GM19324 (cell line): ENCODE measurements around the gene MRPL37.
A peak's percentile ranks its signal among the peaks of the same experiment; 100 is the strongest.
"Not testable (repeated sequence)": the region's sequence is repeated elsewhere in the genome, so short reads cannot be mapped to it uniquely, and the experiment has no call there.

Experiments used
- ATAC-seq: cut with Tn5 transposase; IDR thresholded peaks from one replicate; pipeline ENCODE4 v1.9.1; 2021; ENCODE audit warnings: mild to moderate bottlenecking, moderate library complexity; ENCODE audit not compliant: unreplicated experiment, low FRiP score

The MRPL37 gene

DNA sequence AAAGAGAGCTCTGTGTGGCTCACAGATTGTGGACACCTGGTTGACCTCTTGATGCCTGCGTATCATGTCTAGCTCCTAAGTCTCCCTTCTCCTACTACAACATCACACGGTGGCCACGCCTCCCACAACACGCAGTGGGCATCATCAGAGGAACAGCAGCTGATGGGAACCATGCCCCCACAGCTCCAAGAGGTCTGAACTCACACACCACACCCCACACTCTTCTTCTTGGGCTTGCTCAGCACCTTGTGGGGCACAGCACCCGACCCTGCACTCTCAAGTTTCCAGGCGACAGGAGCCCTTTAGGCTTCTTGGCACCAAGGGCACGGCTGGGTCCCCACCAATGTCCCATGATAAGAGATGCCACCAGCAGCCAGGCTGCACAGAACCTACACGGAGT, 28.4 kb upstream of the MRPL37 start:
- ATAC-seq: no peak

- ATAC-seq: no peak
Measured at GRCh38 chr1:54172614-54173599, 27.1 kb upstream of the MRPL37 start.

- no peak for ATAC-seq
Measured at GRCh38 chr1:54173681-54174080, 26.3 kb upstream of the MRPL37 start.

GRCh38 chr1:54174106-54174505, 25.9 kb upstream of the MRPL37 start:
- no peak for ATAC-seq

GRCh38 chr1:54176621-54177327, 23.2 kb upstream of the MRPL37 start:
- ATAC-seq: no peak

DNA sequence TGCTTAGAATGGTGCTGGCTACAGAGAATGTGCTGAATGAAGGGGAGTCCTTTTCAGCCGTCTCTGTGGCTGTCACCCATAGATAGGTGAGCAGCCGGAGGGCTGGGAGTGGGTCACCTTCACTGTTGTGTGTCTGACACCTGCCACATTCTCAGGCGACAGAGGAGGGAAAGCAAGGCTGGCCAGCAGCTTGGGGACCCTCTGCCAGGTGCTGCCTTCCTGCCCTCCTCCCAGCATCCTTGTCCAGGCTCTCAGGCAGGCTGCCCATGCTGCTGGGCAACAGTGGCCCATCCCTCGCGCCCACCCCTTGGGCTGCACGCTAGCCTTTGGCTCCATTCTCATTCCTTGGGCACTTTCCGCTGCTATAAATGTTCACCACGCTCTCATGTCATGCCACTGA, 22.2 kb upstream of the MRPL37 start:
- no peak for ATAC-seq

- ATAC-seq: no peak
Measured at GRCh38 chr1:54178296-54179070, 21.5 kb upstream of the MRPL37 start.

DNA sequence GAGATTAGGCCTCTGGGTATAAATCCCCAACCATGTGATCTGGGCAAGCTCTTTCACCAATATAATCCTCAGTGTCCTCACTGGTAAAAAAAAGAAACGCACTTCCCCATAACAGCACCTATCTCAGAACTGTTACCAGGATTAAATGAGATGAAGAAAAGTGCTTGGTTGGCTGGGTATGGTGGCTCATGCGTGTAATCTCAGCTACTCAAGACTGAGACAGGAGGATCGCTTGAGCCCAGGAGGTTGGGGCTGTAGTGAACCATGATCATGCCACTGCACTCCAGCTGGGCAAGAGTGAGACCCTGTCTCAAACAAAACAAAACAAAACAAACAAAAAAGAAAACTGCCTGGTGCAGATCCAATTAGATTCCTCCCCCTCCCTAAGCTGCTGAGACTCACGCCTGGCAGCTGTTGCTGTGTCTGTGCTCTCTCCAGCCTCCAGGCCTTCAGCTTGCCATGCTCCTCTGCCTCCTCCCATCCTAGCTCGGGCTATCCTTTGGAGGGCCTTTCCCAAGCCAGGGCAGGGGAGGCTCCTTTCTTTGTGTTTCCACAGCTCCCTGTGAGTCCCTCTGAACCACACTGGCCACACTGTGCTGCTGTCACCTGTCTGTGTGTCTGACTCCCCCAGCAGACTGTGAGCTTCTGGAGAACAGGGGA, 19.1 kb upstream of the MRPL37 start:
- ATAC-seq: no peak

- ATAC-seq: no peak
Measured at GRCh38 chr1:54186056-54186455, 13.9 kb upstream of the MRPL37 start.

GRCh38 chr1:54188291-54188690, 11.7 kb upstream of the MRPL37 start:
- no peak for ATAC-seq

- ATAC-seq: no peak
Measured at GRCh38 chr1:54190526-54190925, 9.4 kb upstream of the MRPL37 start.

DNA sequence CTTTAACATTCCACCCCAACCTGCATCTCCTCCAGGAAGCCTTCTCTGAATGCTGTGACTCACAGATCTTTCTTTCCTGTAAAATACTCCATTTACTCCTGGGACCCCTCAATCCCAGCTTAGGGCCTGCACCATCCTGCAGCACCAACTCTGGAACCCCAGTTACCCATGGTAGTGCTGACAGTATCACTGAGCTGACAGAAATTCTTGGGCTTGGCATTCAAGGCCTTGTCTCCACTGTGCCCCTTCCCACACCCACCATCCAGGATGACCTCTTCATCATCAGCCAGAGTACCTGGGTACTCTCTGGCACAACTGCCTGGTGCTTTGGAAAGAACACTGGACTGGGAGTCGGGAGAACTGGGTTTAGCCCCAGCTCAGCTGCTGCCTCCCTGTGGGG, 8.4 kb upstream of the MRPL37 start:
- ATAC-seq: no peak

DNA sequence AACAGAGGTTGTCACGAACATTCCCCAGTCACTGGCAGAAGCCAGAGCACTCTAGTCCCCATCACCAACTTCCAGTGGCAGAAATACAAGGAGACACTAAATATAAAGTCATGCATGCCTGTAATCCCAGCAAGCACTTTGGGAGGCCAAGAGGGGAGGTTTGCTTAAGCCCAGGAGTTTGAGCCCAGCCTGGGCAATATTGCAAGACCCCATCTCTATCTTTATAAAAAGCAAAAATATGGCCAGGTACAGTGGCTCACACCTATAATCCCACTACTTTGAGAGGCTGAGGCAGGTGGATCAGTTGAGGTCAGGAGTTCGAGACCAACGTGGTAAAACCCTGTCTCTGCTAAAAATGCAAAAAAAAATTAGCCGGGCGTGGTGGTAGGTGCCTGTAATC, 6.5 kb upstream of the MRPL37 start:
- no peak for ATAC-seq

GRCh38 chr1:54199151-54199764, 709 bp upstream of the MRPL37 start:
- ATAC-seq: peak; percentile 7

DNA sequence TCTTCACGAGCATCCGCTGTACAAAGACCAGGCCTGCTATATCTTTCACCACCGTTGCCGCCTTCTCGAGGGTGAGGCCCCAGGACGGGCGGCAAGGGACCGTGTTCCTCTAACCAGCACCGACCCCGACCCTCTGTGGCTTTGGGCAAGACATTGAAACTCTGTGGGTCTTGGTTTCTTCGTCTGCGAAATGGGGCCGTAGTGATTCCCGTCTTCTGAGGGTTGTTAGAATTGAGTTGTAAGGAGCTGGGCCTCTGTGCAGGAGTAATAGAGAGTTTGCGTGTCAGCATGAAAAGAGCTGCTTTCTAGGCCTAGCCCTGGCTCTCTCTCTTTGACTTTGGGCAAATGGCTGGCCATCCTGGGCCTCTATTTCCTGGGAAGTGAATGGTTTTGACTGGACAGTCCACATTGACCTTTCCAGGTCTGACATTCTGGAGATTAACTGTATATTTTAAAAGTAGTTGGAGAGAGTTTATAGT, 591 bp downstream of the MRPL37 start:
- peak; percentile 8 for ATAC-seq

DNA sequence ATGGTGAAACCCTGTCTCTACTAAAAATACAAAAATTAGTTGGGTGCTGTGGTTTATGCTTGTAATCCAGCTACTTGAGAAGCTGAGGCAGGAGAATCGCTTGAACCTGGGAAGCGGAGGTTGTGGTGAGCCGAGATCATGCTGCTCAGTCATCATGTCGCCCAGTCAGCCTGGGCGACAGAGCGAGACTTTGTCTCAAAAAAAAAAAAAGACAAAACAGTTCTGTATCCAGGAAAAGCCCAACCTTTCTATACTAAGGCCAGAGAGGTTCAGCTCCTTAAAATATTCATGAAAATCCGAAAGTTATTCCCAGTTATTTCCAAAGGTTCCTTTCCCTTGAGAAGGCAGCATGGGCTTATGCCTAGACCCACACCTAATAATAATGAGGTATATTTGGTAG, 4.2 kb downstream of the MRPL37 start:
- ATAC-seq: no peak

DNA sequence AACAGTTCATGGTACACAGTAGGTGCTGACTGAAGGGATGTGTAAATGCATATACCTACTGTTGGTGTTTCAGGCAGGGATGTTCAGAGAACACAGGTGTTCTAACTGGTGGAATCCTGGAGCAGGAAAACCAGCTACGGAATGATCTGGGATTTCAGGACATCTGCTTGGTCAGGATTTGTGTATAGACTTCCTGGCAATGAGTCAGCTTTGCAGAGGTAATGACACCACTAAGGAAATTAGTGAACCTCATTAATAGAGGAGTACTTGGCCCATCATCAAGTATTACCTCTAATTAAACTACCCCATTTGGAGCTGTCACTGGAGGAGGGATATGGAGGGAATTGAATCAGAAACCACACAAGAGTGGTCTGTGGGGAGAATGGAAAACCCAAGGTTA, 7.3 kb downstream of the MRPL37 start:
- ATAC-seq: no peak

DNA sequence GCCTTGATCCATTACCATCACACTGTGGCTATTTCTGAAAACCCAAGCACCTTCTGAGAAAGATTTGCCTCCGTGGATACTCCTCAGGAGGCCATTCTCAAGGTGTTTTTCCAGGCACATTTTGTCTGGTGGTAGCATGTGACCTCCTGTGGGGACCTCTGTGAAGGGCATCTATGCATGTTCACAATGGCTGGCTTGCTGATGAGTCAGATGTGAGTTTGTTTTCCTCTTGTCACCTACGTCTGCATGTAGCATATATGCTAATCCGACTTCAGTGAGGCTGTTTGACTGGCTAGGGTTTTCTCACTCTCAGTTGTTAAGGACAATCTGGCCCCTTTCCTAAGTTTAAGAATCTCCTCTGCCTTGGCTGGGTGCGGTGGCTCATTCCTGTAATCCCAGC, 7.9 kb downstream of the MRPL37 start:
- not testable (repeated sequence) for ATAC-seq

GRCh38 chr1:54212872-54213271, 12.9 kb downstream of the MRPL37 start:
- no peak for ATAC-seq

- ATAC-seq: no peak
Measured at GRCh38 chr1:54215523-54215922, 15.6 kb downstream of the MRPL37 start.
